Heart right ventricle (tissue), 16 donors: ENCODE results near the gene KCNJ6. TPM values are rescaled to one million over a fixed set of nuclear protein-coding genes. Genes with fewer than 3 reads are reported as not detected.

ENCODE experiments used
- ATAC-seq, 8 donors: fragments of 200-7000 bp; cut with Tn5 transposase; one replicate each; pipeline ENCODE4 v1.9.1; 2020; ENCODE audit warnings: mild to moderate bottlenecking in 8 of 8, moderate library complexity in 8 of 8, moderate number of reproducible peaks in 1 of 8
- DNase-seq, 2 donors: peaks; one replicate each; pipeline ENCODE4 v3.0.0-alpha.2; 2020
- H3K27ac ChIP-seq, 10 donors: fragments of 200-600 bp; sonication (generic) in 2 of 10; one replicate each; pipeline versions ENCODE4 v1.5.0 to v1.8.0; 2020 to 2022; ENCODE audit warnings: mild to moderate bottlenecking in 3 of 10
- H3K27me3 ChIP-seq, 7 donors: fragments of 200-600 bp; one replicate each; pipeline ENCODE4 v1.8.0; 2021 to 2022; ENCODE audit warnings: mild to moderate bottlenecking in 2 of 7
- H3K36me3 ChIP-seq, 9 donors: fragments of 200-600 bp; sonication (generic) in 1 of 9; one replicate each; pipeline versions ENCODE4 v1.5.0 to v1.8.0; 2020 to 2022; ENCODE audit warnings: mild to moderate bottlenecking in 2 of 9
- H3K4me1 ChIP-seq, 9 donors: fragments of 200-600 bp; sonication (generic) in 1 of 9; one replicate each; pipeline versions ENCODE4 v1.5.0 to v1.8.0; 2020 to 2022; ENCODE audit warnings: mild to moderate bottlenecking in 4 of 9
- H3K4me3 ChIP-seq, 10 donors: fragments of 200-600 bp; sonication (generic) in 2 of 10; one replicate each; pipeline versions ENCODE4 v1.5.0 to v1.8.0; 2020 to 2022; ENCODE audit warnings: mild to moderate bottlenecking in 7 of 10, moderate library complexity in 2 of 10
- H3K9me3 ChIP-seq, 11 donors: fragments of 200-600 bp in 10 of 11; sonication (generic) in 2 of 11; one replicate each; pipeline versions ENCODE4 v1.5.0 to v1.8.0; 2013 to 2022; ENCODE audit warnings: mild to moderate bottlenecking in 2 of 11, control low read depth in 1 of 11, moderate library complexity in 1 of 11
- WGBS, 2 donors: extraction: QIAGEN DNeasy Blood & Tissue Kit; methylation state at CpG; one replicate each; pipeline ENCODE4 v1.1.7; 2013; ENCODE audit warnings: inconsistent platforms in 1 of 2; 5-methylcytosine and 5-hydroxymethylcytosine counted together
- intact Hi-C, 10 donors: fragments of 100-400 bp; cut with DNase I; formaldehyde crosslinking; loops; one replicate each; pipeline versions ENCODE4 v1.11.1 to v1.14.2; 2022
- polyA plus RNA-seq, 2 donors: library from polyadenylated mRNA; stranded (reverse); fragments of 200-250 nt; gene quantifications; one replicate each; pipeline ENCODE4 v1.2.3, GENCODE V29; 2013
- total RNA-seq, 10 donors: library from RNA; stranded (reverse); fragmentation: NEBNext Ultra II Directional in 3 of 10; extraction: Animal tissue kit (Norgen Biotek cat#: 25700) in 3 of 10; gene quantifications; one replicate each; pipeline versions ENCODE4 v1.2.1 to v1.2.4, GENCODE V29; 2021 to 2023
- TF ChIP-seq, protein P1 (sequence below), 9 donors: fragments of 200-600 bp; sonication (generic) in 2 of 9; IDR thresholded peaks; one replicate each; pipeline versions ENCODE4 v1.5.0 to v1.8.0; 2021 to 2022; ENCODE audit warnings: antibody characterized with exemption in 9 of 9, mild to moderate bottlenecking in 5 of 9, moderate library complexity in 1 of 9
- donor health status: Arrhythmogenic right ventricular cardiomyopathy.
- donor health status: ischemic (EF 13 %, LVEDD 7.1; RV severe dilation, severe dysfunction).
- donor health status: healthy with polysubstance abuse.
- donor health status: DM: no; HTN: yes; CAD: no.
- donor health status: DM: no; HTN: no; CAD: no.
- donor health status: ischemic (EF 25% LVEDD 6.9; RV normal size, moderate dysfunction).
- donor health status: ischemic (EF 25% LVEDD 5.7; RV mildly dilated, moderate dysfunction).
- donor health status: healthy.
- donor health status: DM: yes; HTN: yes; CAD: no.
- donor health status: Ischemic cardiomyopathy.
- donor health status: ischemic (EF 35%, LVEDD 5.7; RV mildly dilated, moderate dysfunction).
- donor health status: nonischemic (EF 11% LVEDD 7.7; RV severe dilation, severe dysfunction).
- donor health status: DM: yes; HTN: yes; CAD: no.
- donor health status: PGD.
- donor health status: ischemic (EF 29% LVEDD 5.4; RV normal size, mild dysfunction).
- donor health status: nonischemic (EF 23%, LVEDD 6.1; RV moderate dilation, normal function).

The KCNJ6 gene
- total and polyA plus RNA-seq, 12 donors, result not detected

- TF ChIP-seq, protein P1, sequence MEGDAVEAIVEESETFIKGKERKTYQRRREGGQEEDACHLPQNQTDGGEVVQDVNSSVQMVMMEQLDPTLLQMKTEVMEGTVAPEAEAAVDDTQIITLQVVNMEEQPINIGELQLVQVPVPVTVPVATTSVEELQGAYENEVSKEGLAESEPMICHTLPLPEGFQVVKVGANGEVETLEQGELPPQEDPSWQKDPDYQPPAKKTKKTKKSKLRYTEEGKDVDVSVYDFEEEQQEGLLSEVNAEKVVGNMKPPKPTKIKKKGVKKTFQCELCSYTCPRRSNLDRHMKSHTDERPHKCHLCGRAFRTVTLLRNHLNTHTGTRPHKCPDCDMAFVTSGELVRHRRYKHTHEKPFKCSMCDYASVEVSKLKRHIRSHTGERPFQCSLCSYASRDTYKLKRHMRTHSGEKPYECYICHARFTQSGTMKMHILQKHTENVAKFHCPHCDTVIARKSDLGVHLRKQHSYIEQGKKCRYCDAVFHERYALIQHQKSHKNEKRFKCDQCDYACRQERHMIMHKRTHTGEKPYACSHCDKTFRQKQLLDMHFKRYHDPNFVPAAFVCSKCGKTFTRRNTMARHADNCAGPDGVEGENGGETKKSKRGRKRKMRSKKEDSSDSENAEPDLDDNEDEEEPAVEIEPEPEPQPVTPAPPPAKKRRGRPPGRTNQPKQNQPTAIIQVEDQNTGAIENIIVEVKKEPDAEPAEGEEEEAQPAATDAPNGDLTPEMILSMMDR (IDR thresholded peaks at IDR 0.05), result no peak
- intact Hi-C loops, result no loop called here
These were observed 313.1 kb downstream of the KCNJ6 start for GRCh38 chr21:37603129-37603528.

GRCh38 chr21:37601915-37602314, 314.3 kb downstream of the KCNJ6 start:
- Histone ChIP-seq H3K27me3 (peaks cover 0 to 6% (median 0%) of the 10 kb centered on the region in 7 donors), H3K27ac (no peak overlapping the region), H3K4me1 (no peaks in the 10 kb centered on the region), H3K36me3 (no peaks in the 10 kb centered on the region), H3K9me3 (no peaks in the 10 kb centered on the region), H3K4me3 (no peak overlapping the region)
- whole genome bisulfite sequencing, 2 donors, result 93 to 94% methylated on average over 5 of the region's 5 CpGs
- TF ChIP-seq, protein P1 (IDR thresholded peaks at IDR 0.05), result no peak
- DNase-seq (no peak), ATAC-seq (no peak)
- intact Hi-C loops, result no loop called here

More at GRCh38 chr21:37603129-37603528, 313.1 kb downstream of the KCNJ6 start:
- H3K9me3 ChIP-seq, result no peaks in the 10 kb centered on the region
- H3K4me1 ChIP-seq, result no peaks in the 10 kb centered on the region
- no peak overlapping the region for H3K27ac ChIP-seq
- ATAC-seq (no peak), DNase-seq (no peak)
- peaks cover 0 to 6% (median 0%) of the 10 kb centered on the region in 7 donors for H3K27me3 ChIP-seq
- no peaks in the 10 kb centered on the region for H3K36me3 ChIP-seq
- 80 to 83% methylated on average over 2 of the region's 2 CpGs for WGBS, 2 donors
- no peak overlapping the region for H3K4me3 ChIP-seq

- H3K27me3 ChIP-seq, result peaks cover 0 to 3% (median 0%) of the 10 kb centered on the region in 7 donors
- intact Hi-C loops, result no loop called here
- DNase-seq (no peak), ATAC-seq (no peak)
- no peak overlapping the region for H3K4me3 ChIP-seq
- no peaks in the 10 kb centered on the region for H3K4me1 ChIP-seq
- no peaks in the 10 kb centered on the region for H3K9me3 ChIP-seq
- 77 to 83% methylated on average over 3 of the region's 3 CpGs for WGBS, 2 donors
- no peaks in the 10 kb centered on the region for H3K36me3 ChIP-seq
- TF ChIP-seq, protein P1 (IDR thresholded peaks at IDR 0.05), result no peak
- no peak overlapping the region for H3K27ac ChIP-seq
These were observed 315.2 kb downstream of the KCNJ6 start for GRCh38 chr21:37601027-37601426.

GRCh38 chr21:37595944-37596343, 320.3 kb downstream of the KCNJ6 start:
- TF ChIP-seq, protein P1 (IDR thresholded peaks at IDR 0.05), result no peak
- no peak for DNase-seq
- H3K9me3 ChIP-seq, result no peaks in the 10 kb centered on the region
- H3K27ac ChIP-seq, result no peak overlapping the region
- no peak for ATAC-seq
- H3K4me3 ChIP-seq, result no peak overlapping the region
- H3K36me3 ChIP-seq, result no peaks in the 10 kb centered on the region
- intact Hi-C loops, result no loop called here
- H3K4me1 ChIP-seq, result peaks cover 0 to 20% (median 9%) of the 10 kb centered on the region in 9 donors
- WGBS, 2 donors, result 94 to 95% methylated on average over 8 of the region's 8 CpGs
- no peaks in the 10 kb centered on the region for H3K27me3 ChIP-seq
